Measurements from ENCODE around the gene TCAF1.
"Not testable (repeated sequence)": the region's sequence is repeated elsewhere in the genome, so short reads cannot be mapped to it uniquely, and the experiment has no call there.

Gene TCAF1

GRCh38 chr7:143855443-143855842, 46.5 kb downstream of the TCAF1 start:
- not testable (repeated sequence) for DNase-seq

- DNase-seq = peak in 1 of 14 donors; percentile 7
Measured at GRCh38 chr7:143850682-143851081, 51.3 kb downstream of the TCAF1 start.

GRCh38 chr7:143849785-143850479, 52.0 kb downstream of the TCAF1 start:
- DNase-seq = no peak

GRCh38 chr7:143848192-143848591, 53.8 kb downstream of the TCAF1 start:
- no peak for DNase-seq

- DNase-seq = no peak
Measured at GRCh38 chr7:143846692-143847091, 55.3 kb downstream of the TCAF1 start.

GRCh38 chr7:143841696-143842095, 60.3 kb downstream of the TCAF1 start:
- DNase-seq = not testable (repeated sequence)

- DNase-seq = not testable (repeated sequence)
Measured at GRCh38 chr7:143840062-143840461, 61.9 kb downstream of the TCAF1 start.

- not testable (repeated sequence) for DNase-seq
Measured at GRCh38 chr7:143837223-143837622, 64.8 kb downstream of the TCAF1 start.

GRCh38 chr7:143836622-143837021, 65.4 kb downstream of the TCAF1 start:
- DNase-seq = peak; percentile 7 to 93 (median 79)

GRCh38 chr7:143836088-143836487, 65.9 kb downstream of the TCAF1 start:
- not testable (repeated sequence) for DNase-seq

GRCh38 chr7:143826578-143826977, 75.4 kb downstream of the TCAF1 start:
- DNase-seq = not testable (repeated sequence)

GRCh38 chr7:143824295-143825135, 77.5 kb downstream of the TCAF1 start:
- DNase-seq = not testable (repeated sequence)

GRCh38 chr7:143823634-143824294, 78.2 kb downstream of the TCAF1 start:
- DNase-seq = not testable (repeated sequence)

GRCh38 chr7:143821392-143822277, 80.3 kb downstream of the TCAF1 start:
- not testable (repeated sequence) for DNase-seq

GRCh38 chr7:143817873-143818272, 84.1 kb downstream of the TCAF1 start:
- not testable (repeated sequence) for DNase-seq

- DNase-seq = not testable (repeated sequence)
Measured at GRCh38 chr7:143816471-143817133, 85.4 kb downstream of the TCAF1 start.

- not testable (repeated sequence) for DNase-seq
Measured at GRCh38 chr7:143810639-143811038, 91.3 kb downstream of the TCAF1 start.

GRCh38 chr7:143806664-143807071, 95.3 kb downstream of the TCAF1 start:
- not testable (repeated sequence) for DNase-seq
